Liver (tissue), 9 donors: ENCODE measurements around the gene GDPD5. TPM values are rescaled to one million over a fixed set of nuclear protein-coding genes. Genes with fewer than 3 reads are reported as not detected.
A peak's percentile ranks its signal among the peaks of the same experiment; 100 is the strongest.

Experiments used
- DNase-seq: peaks from one replicate; pipeline ENCODE4 v3.0.0-alpha.2; 2017; ENCODE audit warnings: low spot score
- H3K27ac ChIP-seq, 2 donors: one replicate each; pipeline ENCODE4 v1.7.0; 2013; ENCODE audit warnings: inconsistent platforms in 2 of 2, low read length in 2 of 2, control low read depth in 1 of 2, low read depth in 1 of 2, mild to moderate bottlenecking in 1 of 2
- H3K27me3 ChIP-seq, 4 donors: one replicate each; pipeline versions ENCODE4 v1.6.1 to v1.7.0; 2013; ENCODE audit warnings: low read length in 3 of 4, inconsistent platforms in 1 of 4, mild to moderate bottlenecking in 1 of 4, moderate library complexity in 1 of 4; ENCODE audit not compliant: control insufficient read depth in 4 of 4, insufficient read depth in 4 of 4
- H3K36me3 ChIP-seq, 4 donors: one replicate each; pipeline versions ENCODE4 v1.6.1 to v1.7.0; 2013; ENCODE audit warnings: low read length in 3 of 4, mild to moderate bottlenecking in 3 of 4, low read depth in 1 of 4, moderate library complexity in 1 of 4; ENCODE audit not compliant: control insufficient read depth in 4 of 4, insufficient read depth in 3 of 4
- H3K4me1 ChIP-seq, 4 donors: one replicate each; pipeline versions ENCODE4 v1.6.1 to v1.7.0; 2013; ENCODE audit warnings: low read length in 3 of 4, mild to moderate bottlenecking in 3 of 4, moderate library complexity in 1 of 4; ENCODE audit not compliant: control insufficient read depth in 4 of 4, insufficient read depth in 4 of 4
- H3K4me3 ChIP-seq, 3 donors: one replicate each; pipeline versions ENCODE4 v1.6.1 to v1.7.0; 2013; ENCODE audit warnings: low read length in 3 of 3, control low read depth in 1 of 3, low read depth in 1 of 3, mild to moderate bottlenecking in 1 of 3
- H3K9ac ChIP-seq, 2 donors: one replicate each; pipeline ENCODE4 v1.7.0; 2013; ENCODE audit warnings: low read length in 2 of 2, mild to moderate bottlenecking in 2 of 2, moderate library complexity in 2 of 2, control low read depth in 1 of 2, low read depth in 1 of 2
- H3K9me3 ChIP-seq, 4 donors: one replicate each; pipeline versions ENCODE4 v1.6.1 to v1.7.0; 2013; ENCODE audit warnings: low read length in 3 of 4; ENCODE audit not compliant: control insufficient read depth in 4 of 4
- ATF3 ChIP-seq: IDR thresholded peaks from 2 replicates; pipeline ENCODE4 v1.6.1; 2016; ENCODE audit warnings: antibody characterized with exemption
- CTCF ChIP-seq: fragments of 150-350 bp; IDR thresholded peaks from 2 replicates; pipeline ENCODE4 v1.5.1; 2017; ENCODE audit warnings: improper control_type of control experiment, low read depth, low read length; ENCODE audit not compliant: missing input control
- EGR1 ChIP-seq, 2 donors: IDR thresholded peaks; 2 replicates each; pipeline ENCODE4 v1.6.1; 2016 to 2018; ENCODE audit warnings: antibody characterized with exemption in 2 of 2, low read depth in 2 of 2
- FOXA1 ChIP-seq: IDR thresholded peaks from 2 replicates; pipeline ENCODE4 v1.6.1; 2016; ENCODE audit warnings: antibody characterized with exemption
- FOXA2 ChIP-seq: IDR thresholded peaks from 2 replicates; pipeline ENCODE4 v1.6.1; 2016; ENCODE audit warnings: antibody characterized with exemption
- GABPA ChIP-seq, 2 donors: IDR thresholded peaks in 1 of 2; conservative IDR thresholded peaks in 1 of 2; 2 replicates each; pipeline ENCODE4 v1.6.1; 2016; ENCODE audit warnings: antibody characterized with exemption in 2 of 2, mild to moderate bottlenecking in 1 of 2, moderate library complexity in 1 of 2
- HNF4A ChIP-seq, 2 donors: conservative IDR thresholded peaks; 2 replicates each; pipeline ENCODE4 v1.6.1; 2016; ENCODE audit warnings: antibody characterized with exemption in 2 of 2, mild to moderate bottlenecking in 2 of 2
- HNF4G ChIP-seq: IDR thresholded peaks from 2 replicates; pipeline ENCODE4 v1.6.1; 2016; ENCODE audit warnings: antibody characterized with exemption
- JUND ChIP-seq, 2 donors: IDR thresholded peaks; 2 replicates each; pipeline ENCODE4 v1.6.1; 2016; ENCODE audit warnings: antibody characterized with exemption in 2 of 2
- MAX ChIP-seq: IDR thresholded peaks from 2 replicates; pipeline ENCODE4 v1.6.1; 2016; ENCODE audit warnings: antibody characterized with exemption
- NR2F2 ChIP-seq: IDR thresholded peaks from 2 replicates; pipeline ENCODE4 v1.6.1; 2016; ENCODE audit warnings: antibody characterized with exemption
- RAD21 ChIP-seq, 2 donors: IDR thresholded peaks; 2 replicates each; pipeline ENCODE4 v1.6.1; 2016; ENCODE audit warnings: antibody characterized with exemption in 2 of 2, mild to moderate bottlenecking in 2 of 2
- REST ChIP-seq: IDR thresholded peaks from 2 replicates; pipeline ENCODE4 v1.6.1; 2016; ENCODE audit warnings: antibody characterized with exemption, mild to moderate bottlenecking
- RXRA ChIP-seq, 2 donors: IDR thresholded peaks; 2 replicates each; pipeline ENCODE4 v1.6.1; 2017 to 2018; ENCODE audit warnings: antibody characterized with exemption in 2 of 2, mild to moderate bottlenecking in 1 of 2
- SP1 ChIP-seq: IDR thresholded peaks from 2 replicates; pipeline ENCODE4 v1.6.1; 2018; ENCODE audit warnings: antibody characterized with exemption, mild to moderate bottlenecking
- TAF1 ChIP-seq: conservative IDR thresholded peaks from 2 replicates; pipeline ENCODE4 v1.6.1; 2016; ENCODE audit warnings: antibody characterized with exemption, mild to moderate bottlenecking
- YY1 ChIP-seq: IDR thresholded peaks from 2 replicates; pipeline ENCODE4 v1.6.1; 2016; ENCODE audit warnings: antibody characterized with exemption, mild to moderate bottlenecking
- ZBTB33 ChIP-seq: IDR thresholded peaks from 2 replicates; pipeline ENCODE4 v1.6.1; 2016; ENCODE audit warnings: antibody characterized with exemption
- WGBS: extraction: QIAGEN DNeasy Blood & Tissue Kit; methylation state at CpG from one replicate; pipeline ENCODE4 v1.1.7; 2013; 5-methylcytosine and 5-hydroxymethylcytosine counted together
- polyA plus RNA-seq, 2 donors: library from polyadenylated mRNA; stranded (reverse) in 1 of 2; unstranded in 1 of 2; fragments of 200-250 nt in 1 of 2; fragments of >200 nt in 1 of 2; fragmentation: Nextera tagmentation in 1 of 2; extraction: Ambion mirVana in 1 of 2; gene quantifications; one replicate each; pipeline versions ENCODE4 v1.2.1 to v1.2.3, GENCODE V29; 2013 to 2015
- total RNA-seq, 2 donors: library from RNA; depleted of rRNA; stranded (reverse); fragments of >200 nt; gene quantifications; one replicate each; pipeline ENCODE4 v1.2.3, GENCODE V29; 2014
- donor health status: healthy.
- donor health status: healthy.
- donor health status: healthy.
- donor health status: healthy.
- donor health status: healthy.

GDPD5 gene
- total and polyA plus RNA-seq, 4 donors = 3.0 to 22.8 (median 4.2) TPM

- Histone ChIP-seq H3K36me3 (peaks cover 0 to 6% (median 0%) of the 10 kb centered on the region in 4 donors), H3K27ac (peak overlapping the region; percentile 89 to 98), H3K4me1 (peaks cover 15 to 37% (median 25%) of the 10 kb centered on the region in 4 donors), H3K9me3 (no peaks in the 10 kb centered on the region), H3K27me3 (no peaks in the 10 kb centered on the region), H3K4me3 (peak overlapping the region in 2 of 3 donors; percentile 80 to 87), H3K9ac (peak overlapping the region in 1 of 2 donors; percentile 29)
- 20% methylated on average over 21 of the region's 21 CpGs for WGBS
- DNase-seq = no peak
- no peak for TF ChIP-seq EGR1 (IDR thresholded peaks at IDR 0.05; ENCODE audit: low read depth in 2 of 2)
- TF ChIP-seq RXRA (IDR thresholded peaks at IDR 0.05) = no peak
- no peak for TF ChIP-seq YY1
- TF ChIP-seq JUND (IDR thresholded peaks at IDR 0.05) = no peak
- TF ChIP-seq FOXA2 = no peak
- no peak for TF ChIP-seq REST
- TF ChIP-seq FOXA1 = no peak
- TF ChIP-seq ZBTB33 = no peak
- TF ChIP-seq CTCF = no peak
- no peak for TF ChIP-seq ATF3
- TF ChIP-seq GABPA (IDR thresholded peaks at IDR 0.05 in 1 of 2, conservative IDR thresholded peaks at IDR 0.05 in 1 of 2) = no peak
- TF ChIP-seq TAF1 = no peak
- no peak for TF ChIP-seq NR2F2
- TF ChIP-seq RAD21 (IDR thresholded peaks at IDR 0.05) = no peak
- no peak for TF ChIP-seq MAX
- TF ChIP-seq HNF4A (conservative IDR thresholded peaks at IDR 0.05) = no peak
- no peak for TF ChIP-seq HNF4G
- TF ChIP-seq SP1 = no peak
Measured at GRCh38 chr11:75561426-75562047, 35.8 kb upstream of the GDPD5 start.
